WTC11 (cell line): ENCODE results near the gene CDNF. TPM values are rescaled to one million over a fixed set of nuclear protein-coding genes. Genes with fewer than 3 reads are reported as not detected.

ENCODE experiments used
- ATAC-seq: fragments of 200-7000 bp; cut with Tn5 transposase; 2 replicates; pipeline ENCODE4 v1.10.0; 2021; ENCODE audit warnings: mild to moderate bottlenecking, moderate library complexity
- CTCF ChIA-PET: fragments of 300-600 bp; sonication (Branson Sonifier 250); formaldehyde crosslinking; loops from one replicate; lab custom pipeline; 2021; ENCODE audit warnings: antibody characterized with exemption; lab: Charles Lee
- POLR2A ChIA-PET: fragments of 350-600 bp; sonication (Branson Sonifier 250); formaldehyde crosslinking; loops from one replicate; lab custom pipeline; 2021; ENCODE audit warnings: antibody characterized with exemption; lab: Charles Lee
- DNase-seq: peaks from one replicate; pipeline ENCODE4 v3.0.0; 2021; ENCODE audit warnings: low spot score
- H3K27ac Mint-ChIP-seq: 2 replicates; pipeline ENCODE4 v1.8.0; 2021; ENCODE audit warnings: mixed read lengths
- H3K27me3 Mint-ChIP-seq: 2 replicates; pipeline ENCODE4 v1.8.0; 2021; ENCODE audit warnings: low read depth, mild to moderate bottlenecking, moderate library complexity, mixed read lengths
- H3K36me3 Mint-ChIP-seq: 2 replicates; pipeline ENCODE4 v1.8.0; 2021; ENCODE audit warnings: mixed read lengths
- H3K4me1 Mint-ChIP-seq: 2 replicates; pipeline ENCODE4 v1.8.0; 2022; ENCODE audit warnings: mixed read lengths
- H3K4me3 Mint-ChIP-seq: 2 replicates; pipeline ENCODE4 v1.8.0; 2021; ENCODE audit warnings: mild to moderate bottlenecking, moderate library complexity, mixed read lengths
- H3K9me3 Mint-ChIP-seq: 2 replicates; pipeline ENCODE4 v1.8.0; 2021; ENCODE audit warnings: mixed read lengths
- ATF2 ChIP-seq: sonication (generic); formaldehyde crosslinking; IDR thresholded peaks from 2 replicates; pipeline ENCODE4 v1.8.1; 2022; ENCODE audit warnings: low read depth, missing genetic modification reagents, borderline replicate concordance
- CTCF ChIP-seq: fragments of 200-600 bp; IDR thresholded peaks from 2 replicates; pipeline ENCODE4 v1.8.0; 2022; ENCODE audit warnings: antibody characterized with exemption
- HMGA2 ChIP-seq: fragments of 250-450 bp; sonication (Bioruptor Pico); IDR thresholded peaks from 2 replicates; pipeline ENCODE4 v1.4.0; 2021; ENCODE audit warnings: mild to moderate bottlenecking, moderate library complexity
- KAT7 ChIP-seq: sonication (generic); formaldehyde crosslinking; IDR thresholded peaks from 2 replicates; pipeline ENCODE4 v1.8.1; 2023; ENCODE audit warnings: missing genetic modification reagents, mild to moderate bottlenecking, borderline replicate concordance
- PREB ChIP-seq: sonication (generic); formaldehyde crosslinking; IDR thresholded peaks from 2 replicates; pipeline ENCODE4 v1.8.1; 2022; ENCODE audit warnings: mild to moderate bottlenecking, missing genetic modification reagents, moderate library complexity, borderline replicate concordance
- SMAD4 ChIP-seq: sonication (generic); formaldehyde crosslinking; IDR thresholded peaks from 2 replicates; pipeline ENCODE4 v1.8.0; 2022; ENCODE audit warnings: mild to moderate bottlenecking, missing genetic modification reagents
- SOX15 ChIP-seq: fragments of 250-450 bp; sonication (Bioruptor Pico); IDR thresholded peaks from 2 replicates; pipeline ENCODE4 v1.9.0; 2021; ENCODE audit warnings: mild to moderate bottlenecking
- SP1 ChIP-seq: sonication (generic); formaldehyde crosslinking; conservative IDR thresholded peaks from 2 replicates; pipeline ENCODE4 v1.8.1; 2022; ENCODE audit warnings: missing genetic modification reagents
- STAT6 ChIP-seq: sonication (generic); formaldehyde crosslinking; conservative IDR thresholded peaks from 2 replicates; pipeline ENCODE4 v1.8.1; 2023; ENCODE audit warnings: mild to moderate bottlenecking, low read depth, missing genetic modification reagents, moderate library complexity
- TCF7 ChIP-seq: sonication (generic); formaldehyde crosslinking; IDR thresholded peaks from 2 replicates; pipeline ENCODE4 v1.8.0; 2022; ENCODE audit warnings: mild to moderate bottlenecking, low read depth, missing genetic modification reagents, moderate library complexity
- TEAD1 ChIP-seq: sonication (generic); formaldehyde crosslinking; IDR thresholded peaks from 2 replicates; pipeline ENCODE4 v1.8.0; 2022; ENCODE audit warnings: mild to moderate bottlenecking, missing genetic modification reagents
- ZNF263 ChIP-seq: sonication (generic); formaldehyde crosslinking; IDR thresholded peaks from 2 replicates; pipeline ENCODE4 v1.8.1; 2022; ENCODE audit warnings: low read depth, mild to moderate bottlenecking, moderate library complexity, missing genetic modification reagents
- ZNF396 ChIP-seq: fragments of 250-450 bp; sonication (Bioruptor Pico); IDR thresholded peaks from 2 replicates; pipeline ENCODE4 v1.8.0; 2021; ENCODE audit warnings: mild to moderate bottlenecking, moderate library complexity, borderline replicate concordance
- ZNF416 ChIP-seq: fragments of 250-450 bp; sonication (Bioruptor Pico); IDR thresholded peaks from 2 replicates; pipeline ENCODE4 v1.9.0; 2021; ENCODE audit warnings: mild to moderate bottlenecking, inconsistent platforms
- ZSCAN18 ChIP-seq: fragments of 250-450 bp; sonication (Bioruptor Pico); IDR thresholded peaks from 2 replicates; pipeline ENCODE4 v2.1.2; 2022; ENCODE audit warnings: mild to moderate bottlenecking, moderate library complexity
- total RNA-seq: library from RNA; stranded (reverse); gene quantifications from 3 replicates; pipeline ENCODE4 v1.2.3, GENCODE V29; 2021
- TF ChIP-seq, protein P1 (sequence below): sonication (generic); formaldehyde crosslinking; IDR thresholded peaks from 2 replicates; pipeline ENCODE4 v1.8.0; 2022; ENCODE audit warnings: mild to moderate bottlenecking, missing genetic modification reagents
- TF ChIP-seq, protein P2 (sequence below): sonication (generic); formaldehyde crosslinking; IDR thresholded peaks from 2 replicates; pipeline ENCODE4 v1.8.1; 2023; ENCODE audit warnings: mild to moderate bottlenecking, missing genetic modification reagents
- TF ChIP-seq, protein P3 (sequence below): sonication (generic); formaldehyde crosslinking; IDR thresholded peaks from 2 replicates; pipeline ENCODE4 v1.8.1; 2023; ENCODE audit warnings: mild to moderate bottlenecking, missing genetic modification reagents
- TF ChIP-seq, protein P4 (sequence below): sonication (generic); formaldehyde crosslinking; IDR thresholded peaks from 2 replicates; pipeline ENCODE4 v1.8.0; 2022; ENCODE audit warnings: mild to moderate bottlenecking, missing genetic modification reagents

The CDNF gene
- total RNA-seq, 1 experiment from 2014 or later, result 1.4 TPM

GRCh38 chr10:14878266-14879123 lies 40.7 kb upstream of the CDNF start, which contains the start of gene SUV39H2 (continued):
- TF ChIP-seq, protein P1, sequence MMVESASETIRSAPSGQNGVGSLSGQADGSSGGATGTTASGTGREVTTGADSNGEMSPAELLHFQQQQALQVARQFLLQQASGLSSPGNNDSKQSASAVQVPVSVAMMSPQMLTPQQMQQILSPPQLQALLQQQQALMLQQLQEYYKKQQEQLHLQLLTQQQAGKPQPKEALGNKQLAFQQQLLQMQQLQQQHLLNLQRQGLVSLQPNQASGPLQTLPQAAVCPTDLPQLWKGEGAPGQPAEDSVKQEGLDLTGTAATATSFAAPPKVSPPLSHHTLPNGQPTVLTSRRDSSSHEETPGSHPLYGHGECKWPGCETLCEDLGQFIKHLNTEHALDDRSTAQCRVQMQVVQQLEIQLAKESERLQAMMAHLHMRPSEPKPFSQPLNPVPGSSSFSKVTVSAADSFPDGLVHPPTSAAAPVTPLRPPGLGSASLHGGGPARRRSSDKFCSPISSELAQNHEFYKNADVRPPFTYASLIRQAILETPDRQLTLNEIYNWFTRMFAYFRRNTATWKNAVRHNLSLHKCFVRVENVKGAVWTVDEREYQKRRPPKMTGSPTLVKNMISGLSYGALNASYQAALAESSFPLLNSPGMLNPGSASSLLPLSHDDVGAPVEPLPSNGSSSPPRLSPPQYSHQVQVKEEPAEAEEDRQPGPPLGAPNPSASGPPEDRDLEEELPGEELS (CRISPR knock-in tag), result peak; percentile 70; the same call in 1 of the 2 replicates
- TF ChIP-seq STAT6 (CRISPR knock-in tag) (no peak), ATF2 (CRISPR knock-in tag) (no peak), PREB (CRISPR knock-in tag) (no peak), SMAD4 (0 out of 2 replicates have a peak, but pooled peaks have one; percentile 43), TEAD1 (CRISPR knock-in tag) (peak; percentile 79; the same call in 1 of the 2 replicates), ZNF263 (0 out of 2 replicates have a peak, but pooled peaks have one; percentile 42), ZNF396 (no peak), TCF7 (CRISPR knock-in tag) (peak; percentile 71; the same call in 1 of the 2 replicates), SP1 (CRISPR knock-in tag) (peak; percentile 59)
- TF ChIP-seq, protein P2, sequence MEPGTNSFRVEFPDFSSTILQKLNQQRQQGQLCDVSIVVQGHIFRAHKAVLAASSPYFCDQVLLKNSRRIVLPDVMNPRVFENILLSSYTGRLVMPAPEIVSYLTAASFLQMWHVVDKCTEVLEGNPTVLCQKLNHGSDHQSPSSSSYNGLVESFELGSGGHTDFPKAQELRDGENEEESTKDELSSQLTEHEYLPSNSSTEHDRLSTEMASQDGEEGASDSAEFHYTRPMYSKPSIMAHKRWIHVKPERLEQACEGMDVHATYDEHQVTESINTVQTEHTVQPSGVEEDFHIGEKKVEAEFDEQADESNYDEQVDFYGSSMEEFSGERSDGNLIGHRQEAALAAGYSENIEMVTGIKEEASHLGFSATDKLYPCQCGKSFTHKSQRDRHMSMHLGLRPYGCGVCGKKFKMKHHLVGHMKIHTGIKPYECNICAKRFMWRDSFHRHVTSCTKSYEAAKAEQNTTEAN, result peak; percentile 36; the same call in 1 of the 2 replicates

DNA sequence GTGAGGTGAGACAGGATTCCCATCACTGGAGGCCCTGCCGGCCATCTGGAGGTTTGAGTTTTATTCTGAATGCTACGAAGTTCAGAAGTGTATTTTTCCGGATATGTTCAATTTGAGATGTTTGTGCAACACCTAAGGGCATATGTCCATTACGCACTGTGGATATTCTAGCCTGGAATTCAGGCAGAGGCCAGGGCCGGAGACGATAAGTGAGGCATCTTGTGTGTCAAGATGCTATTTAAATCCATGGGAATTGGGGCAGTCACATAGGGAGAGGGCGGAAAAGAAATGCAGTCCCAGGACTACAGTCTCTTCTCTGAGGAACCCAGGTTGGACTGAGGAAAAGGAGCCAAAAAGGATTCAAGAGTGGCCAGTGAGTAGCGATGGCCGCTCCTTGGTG lies 38.9 kb upstream of the CDNF start:
- CTCF ChIA-PET, result no interaction called here
- Mint-ChIP-seq H3K4me3 (peak overlapping the region; percentile 94), H3K36me3 (peaks cover under 1% of the 10 kb centered on the region), H3K27me3 (no peaks in the 10 kb centered on the region), H3K9me3 (no peaks in the 10 kb centered on the region), H3K27ac (peak overlapping the region; percentile 86), H3K4me1 (peaks cover 35% of the 10 kb centered on the region)
- POLR2A ChIA-PET, result interaction anchor here (3.9 kb wide), 1 partner anchor 39 kb away, joined by 75 read pairs; the partner anchor contains the start of genes CDNF, HSPA14 and MSANTD7
- ATAC-seq, result no peak
- no peak for DNase-seq
- TF ChIP-seq CTCF (no peak), HMGA2 (CRISPR knock-in tag) (no peak), ZNF416 (CRISPR knock-in tag) (no peak), KAT7 (no peak), SOX15 (CRISPR knock-in tag) (no peak), ZSCAN18 (CRISPR knock-in tag) (no peak)
- TF ChIP-seq, protein P3, sequence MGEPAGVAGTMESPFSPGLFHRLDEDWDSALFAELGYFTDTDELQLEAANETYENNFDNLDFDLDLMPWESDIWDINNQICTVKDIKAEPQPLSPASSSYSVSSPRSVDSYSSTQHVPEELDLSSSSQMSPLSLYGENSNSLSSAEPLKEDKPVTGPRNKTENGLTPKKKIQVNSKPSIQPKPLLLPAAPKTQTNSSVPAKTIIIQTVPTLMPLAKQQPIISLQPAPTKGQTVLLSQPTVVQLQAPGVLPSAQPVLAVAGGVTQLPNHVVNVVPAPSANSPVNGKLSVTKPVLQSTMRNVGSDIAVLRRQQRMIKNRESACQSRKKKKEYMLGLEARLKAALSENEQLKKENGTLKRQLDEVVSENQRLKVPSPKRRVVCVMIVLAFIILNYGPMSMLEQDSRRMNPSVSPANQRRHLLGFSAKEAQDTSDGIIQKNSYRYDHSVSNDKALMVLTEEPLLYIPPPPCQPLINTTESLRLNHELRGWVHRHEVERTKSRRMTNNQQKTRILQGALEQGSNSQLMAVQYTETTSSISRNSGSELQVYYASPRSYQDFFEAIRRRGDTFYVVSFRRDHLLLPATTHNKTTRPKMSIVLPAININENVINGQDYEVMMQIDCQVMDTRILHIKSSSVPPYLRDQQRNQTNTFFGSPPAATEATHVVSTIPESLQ (CRISPR knock-in tag), result no peak
- TF ChIP-seq, protein P4, sequence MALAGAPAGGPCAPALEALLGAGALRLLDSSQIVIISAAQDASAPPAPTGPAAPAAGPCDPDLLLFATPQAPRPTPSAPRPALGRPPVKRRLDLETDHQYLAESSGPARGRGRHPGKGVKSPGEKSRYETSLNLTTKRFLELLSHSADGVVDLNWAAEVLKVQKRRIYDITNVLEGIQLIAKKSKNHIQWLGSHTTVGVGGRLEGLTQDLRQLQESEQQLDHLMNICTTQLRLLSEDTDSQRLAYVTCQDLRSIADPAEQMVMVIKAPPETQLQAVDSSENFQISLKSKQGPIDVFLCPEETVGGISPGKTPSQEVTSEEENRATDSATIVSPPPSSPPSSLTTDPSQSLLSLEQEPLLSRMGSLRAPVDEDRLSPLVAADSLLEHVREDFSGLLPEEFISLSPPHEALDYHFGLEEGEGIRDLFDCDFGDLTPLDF, result no peak
